ENCODE data around the gene SPIRE2. TPM values are rescaled to one million over a fixed set of nuclear protein-coding genes. Genes with fewer than 3 reads are reported as not detected.

The SPIRE2 gene
- total RNA-seq, 1 experiment from 2014 or later: 3.8 TPM

DNA sequence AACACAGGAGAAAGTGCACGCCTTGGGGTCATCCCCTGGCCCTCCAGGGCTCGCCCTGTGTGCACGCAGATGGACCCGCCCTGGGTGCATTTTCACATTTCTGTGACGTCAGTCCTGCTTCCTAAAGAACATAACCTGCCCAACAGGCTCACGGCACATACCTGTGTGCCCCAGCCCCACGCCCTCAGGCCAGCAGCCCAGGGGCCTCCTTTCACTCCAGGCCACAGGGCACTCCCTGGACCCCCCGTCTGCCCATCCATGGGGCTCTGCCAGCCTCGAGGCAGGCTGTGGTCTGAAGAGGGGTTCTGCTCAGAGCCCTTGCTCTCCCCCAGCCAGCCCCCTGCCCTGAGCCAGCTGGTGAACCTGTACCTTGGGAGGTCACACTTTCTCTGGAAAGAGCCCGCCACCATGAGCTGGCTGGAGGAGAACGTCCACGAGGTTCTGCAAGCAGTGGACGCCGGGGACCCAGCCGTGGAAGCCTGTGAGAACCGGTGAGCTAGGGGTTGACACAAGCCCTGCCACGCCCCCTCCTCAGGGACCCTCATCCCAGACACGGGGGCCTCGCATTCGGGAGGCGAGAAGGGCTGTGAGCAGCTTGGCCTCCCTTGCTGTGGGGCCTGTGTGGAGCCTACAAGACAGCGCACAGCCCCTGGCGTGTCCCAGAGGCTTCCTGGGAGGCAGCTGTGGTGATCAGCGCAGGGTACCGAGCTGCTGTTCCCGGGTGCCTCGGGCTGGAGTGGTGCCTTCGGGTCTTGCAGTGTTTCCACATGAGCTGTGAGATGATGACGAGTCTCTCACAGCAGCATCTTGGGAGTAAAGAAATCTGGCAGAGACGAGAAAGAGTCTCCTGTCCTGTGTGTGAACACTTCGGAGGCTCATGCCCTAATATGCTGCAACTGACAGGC lies 76.6 kb downstream of the SPIRE2 start:
- TF ChIP-seq CTCF (IDR thresholded peaks at IDR 0.05; ENCODE audit: unreplicated experiment): no peak
- CTCF ChIA-PET: no interaction called here
- Mint-ChIP-seq H3K36me3 (ENCODE audit: insufficient read depth, unreplicated experiment) (peaks cover 71% of the 10 kb centered on the region), H3K27ac (ENCODE audit: low read depth, unreplicated experiment) (no peak overlapping the region), H3K4me3 (ENCODE audit: unreplicated experiment) (no peak overlapping the region), H3K4me1 (ENCODE audit: insufficient read depth, unreplicated experiment) (no peaks in the 10 kb centered on the region), H3K9me3 (ENCODE audit: unreplicated experiment) (no peaks in the 10 kb centered on the region), H3K27me3 (ENCODE audit: insufficient read depth, unreplicated experiment) (no peaks in the 10 kb centered on the region)
- POLR2A ChIA-PET: interaction anchor here (0.8 to 1.1 kb wide), 2 partner anchors 17 to 32 kb away, joined by 4 to 6 read pairs; partner anchors contain the start of gene TCF25
- intact Hi-C loops (cut with micrococcal nuclease): no loop called here
- BruUV-seq (replicated peaks): no TSS peak
- no peak for DNase-seq (ENCODE audit: unreplicated experiment)

- CTCF ChIA-PET: no interaction called here
- peaks cover 70% of the 10 kb centered on the region for H3K36me3 Mint-ChIP-seq (ENCODE audit: insufficient read depth, unreplicated experiment)
- intact Hi-C loops (cut with micrococcal nuclease): no loop called here
- no peaks in the 10 kb centered on the region for H3K4me1 Mint-ChIP-seq (ENCODE audit: insufficient read depth, unreplicated experiment)
- H3K27me3 Mint-ChIP-seq (ENCODE audit: insufficient read depth, unreplicated experiment): no peaks in the 10 kb centered on the region
- POLR2A ChIA-PET: interaction anchor here (0.8 to 2.4 kb wide), 3 partner anchors 16 to 33 kb away, joined by 4 to 8 read pairs (median 6); partner anchors contain the start of gene TCF25
- no peak overlapping the region for H3K27ac Mint-ChIP-seq (ENCODE audit: low read depth, unreplicated experiment)
- no peaks in the 10 kb centered on the region for H3K9me3 Mint-ChIP-seq (ENCODE audit: unreplicated experiment)
- no peak overlapping the region for H3K4me3 Mint-ChIP-seq (ENCODE audit: unreplicated experiment)
- TF ChIP-seq CTCF (IDR thresholded peaks at IDR 0.05; ENCODE audit: unreplicated experiment): no peak
- no TSS peak for BruUV-seq (replicated peaks)
- DNase-seq (ENCODE audit: unreplicated experiment): no peak
Measured at GRCh38 chr16:89905511-89906139, 77.3 kb downstream of the SPIRE2 start.

DNA sequence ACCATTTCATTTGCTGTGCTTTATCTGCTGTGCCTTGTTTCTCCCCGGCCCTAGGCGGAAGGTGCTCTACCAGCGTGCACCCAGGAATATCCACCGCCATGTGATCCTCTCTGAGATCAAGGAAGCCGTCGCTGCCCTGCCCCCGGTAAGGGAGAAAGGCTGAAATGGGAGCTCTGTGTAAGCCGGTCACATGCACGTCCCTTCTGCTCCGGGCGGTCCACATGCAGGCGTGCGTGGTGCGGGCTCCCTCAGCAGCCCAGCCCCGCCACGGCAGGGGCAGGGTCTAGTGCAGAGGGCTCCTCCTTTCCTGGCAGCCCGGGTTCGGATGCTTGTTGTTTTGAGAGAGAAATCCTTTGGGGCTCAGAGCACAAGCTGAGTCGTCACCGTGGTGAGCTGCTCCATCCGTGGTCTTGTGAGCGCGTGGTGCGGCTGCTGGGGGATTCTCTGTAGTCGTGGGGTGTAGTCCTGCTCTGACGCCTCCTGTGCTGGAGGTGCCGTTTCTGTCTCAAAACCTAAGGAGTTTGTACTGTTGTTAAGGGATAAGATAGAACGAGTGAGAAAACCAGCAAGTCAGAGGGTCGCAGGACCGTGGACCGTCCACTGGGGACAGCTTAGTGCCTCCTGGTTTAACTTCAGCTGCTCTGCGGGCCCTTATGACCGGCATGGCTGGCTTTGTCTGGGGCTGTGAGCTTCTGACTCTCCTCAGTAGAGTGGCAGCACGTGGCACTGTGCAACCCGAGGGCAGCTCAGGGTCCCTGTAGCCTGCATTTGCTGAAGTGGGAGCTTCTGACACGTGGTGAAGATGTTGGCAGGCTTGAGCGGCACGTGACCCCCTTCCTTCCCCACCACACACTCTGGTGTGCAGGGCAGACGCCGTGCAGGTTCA lies 78.1 kb downstream of the SPIRE2 start:
- DNase-seq (ENCODE audit: unreplicated experiment): no peak
- H3K9me3 Mint-ChIP-seq (ENCODE audit: unreplicated experiment): no peaks in the 10 kb centered on the region
- intact Hi-C loops (cut with micrococcal nuclease): no loop called here
- H3K27me3 Mint-ChIP-seq (ENCODE audit: insufficient read depth, unreplicated experiment): no peaks in the 10 kb centered on the region
- no peaks in the 10 kb centered on the region for H3K4me1 Mint-ChIP-seq (ENCODE audit: insufficient read depth, unreplicated experiment)
- no peak overlapping the region for H3K4me3 Mint-ChIP-seq (ENCODE audit: unreplicated experiment)
- CTCF ChIA-PET: no interaction called here
- no TSS peak for BruUV-seq (replicated peaks)
- H3K27ac Mint-ChIP-seq (ENCODE audit: low read depth, unreplicated experiment): no peak overlapping the region
- TF ChIP-seq CTCF (IDR thresholded peaks at IDR 0.05; ENCODE audit: unreplicated experiment): no peak
- POLR2A ChIA-PET: interaction anchor here (2.4 kb wide), 1 partner anchor 16 kb away, joined by 8 read pairs; no protein-coding TSS in a partner anchor
- H3K36me3 Mint-ChIP-seq (ENCODE audit: insufficient read depth, unreplicated experiment): peaks cover 70% of the 10 kb centered on the region

Data from MCF 10A (cell line).